Keratinocyte (primary cell): ENCODE measurements around the gene C11orf71.

Source experiments
- CTCF ChIP-seq, 3 experiments: IDR thresholded peaks in 1 of 3; conservative IDR thresholded peaks in 1 of 3; optimal IDR thresholded peaks in 1 of 3; 2 replicates in 2 of 3; 3 replicates in 1 of 3; pipeline versions ENCODE3 to v1.5.1; 2011; ENCODE audit warnings: low read length in 3 of 3, mild to moderate bottlenecking in 3 of 3, moderate library complexity in 2 of 3, control low read depth in 1 of 3, inconsistent platforms in 1 of 3; ENCODE audit not compliant: insufficient read depth in 2 of 3; ENCODE audit errors: extremely low read depth in 1 of 3
- EZH2 ChIP-seq: IDR thresholded peaks from one replicate; pipeline ENCODE4 v1.6.1; 2012; ENCODE audit warnings: inconsistent platforms, mild to moderate bottlenecking, low read length, moderate library complexity

DNA sequence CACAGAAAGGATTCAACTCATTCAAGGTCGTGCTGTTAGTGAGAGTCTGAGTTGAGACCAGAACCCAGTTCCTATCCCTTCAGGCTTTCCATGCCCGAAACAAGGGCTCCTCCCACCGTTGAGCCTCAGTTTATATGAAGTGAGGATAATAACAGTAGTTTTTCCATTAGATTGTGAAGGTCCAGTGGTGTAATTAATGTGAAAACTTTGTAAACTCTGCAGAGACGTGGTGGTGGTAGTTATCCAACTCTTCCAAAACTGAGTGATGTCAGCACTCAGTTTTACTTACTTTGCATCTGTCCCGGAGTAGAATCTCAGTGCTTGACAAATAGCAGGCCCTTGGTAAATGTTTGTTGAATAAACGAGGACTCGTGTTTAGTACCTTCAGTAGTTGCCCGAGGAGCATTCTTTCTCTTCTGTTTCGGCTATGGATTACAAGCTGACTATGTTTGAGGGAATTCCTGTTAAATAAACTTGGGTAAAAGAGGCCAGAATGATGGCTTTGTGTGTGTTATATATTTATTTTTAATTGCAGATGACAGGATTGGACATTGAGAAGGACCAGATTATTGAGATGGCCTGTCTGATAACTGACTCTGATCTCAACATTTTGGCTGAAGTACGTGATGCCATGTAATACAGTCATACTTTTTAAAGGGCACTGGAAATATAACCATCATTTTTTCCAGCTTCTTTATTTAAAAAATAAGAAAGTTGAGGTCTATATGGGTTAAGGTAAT is 40.0 kb upstream of the C11orf71 start:
- peak in 1 of 3 experiments; percentile 18 for TF ChIP-seq CTCF (optimal IDR thresholded peaks at IDR 0.05 in 1 of 3, IDR thresholded peaks at IDR 0.05 in 1 of 3, conservative IDR thresholded peaks at IDR 0.05 in 1 of 3; ENCODE audit: extremely low read depth in 1 of 3, insufficient read depth in 2 of 3, low read length in 3 of 3)
- no peak for TF ChIP-seq EZH2
